Heart left ventricle (tissue), 16 donors: ENCODE results near the gene ANTXRL. TPM values are rescaled to one million over a fixed set of nuclear protein-coding genes. Genes with fewer than 3 reads are reported as not detected.
A peak's percentile ranks its signal among the peaks of the same experiment; 100 is the strongest.

Source experiments
- ATAC-seq, 4 donors: fragments of 200-7000 bp; cut with Tn5 transposase; one replicate each; pipeline ENCODE4 v1.9.1; 2020 to 2022; ENCODE audit warnings: moderate library complexity in 4 of 4, mild to moderate bottlenecking in 3 of 4, moderate number of reproducible peaks in 1 of 4
- DNase-seq, 5 donors: peaks; one replicate each; pipeline ENCODE4 v3.0.0-alpha.2; 2020
- H3K27ac ChIP-seq, 12 donors: fragments of 200-600 bp; sonication (generic) in 4 of 12; one replicate each; pipeline versions ENCODE4 v1.5.0 to v1.8.0; 2016 to 2022; ENCODE audit warnings: mild to moderate bottlenecking in 2 of 12
- H3K27me3 ChIP-seq, 9 donors: fragments of 200-600 bp; sonication (generic) in 2 of 9; one replicate each; pipeline versions ENCODE4 v1.5.1 to v1.8.0; 2016 to 2022; ENCODE audit warnings: mild to moderate bottlenecking in 3 of 9
- H3K36me3 ChIP-seq, 9 donors: fragments of 200-600 bp; sonication (generic) in 2 of 9; one replicate each; pipeline versions ENCODE4 v1.5.0 to v1.8.0; 2018 to 2022; ENCODE audit warnings: mild to moderate bottlenecking in 2 of 9
- H3K4me1 ChIP-seq, 12 donors: fragments of 200-600 bp; sonication (generic) in 4 of 12; one replicate each; pipeline versions ENCODE4 v1.5.0 to v1.8.0; 2016 to 2022; ENCODE audit warnings: mild to moderate bottlenecking in 3 of 12
- H3K4me3 ChIP-seq, 12 donors: fragments of 200-600 bp; sonication (generic) in 4 of 12; one replicate each; pipeline versions ENCODE4 v1.5.0 to v1.8.0; 2017 to 2022; ENCODE audit warnings: mild to moderate bottlenecking in 9 of 12, moderate library complexity in 4 of 12
- H3K9me3 ChIP-seq, 12 donors: fragments of 200-600 bp; sonication (generic) in 4 of 12; one replicate each; pipeline versions ENCODE4 v1.5.0 to v1.8.0; 2016 to 2022; ENCODE audit warnings: mild to moderate bottlenecking in 1 of 12
- POLR2A ChIP-seq, 2 donors: fragments of 450-650 bp; IDR thresholded peaks; one replicate each; pipeline ENCODE4 v1.6.1; 2017; ENCODE audit warnings: antibody characterized with exemption in 2 of 2, mild to moderate bottlenecking in 2 of 2, moderate library complexity in 2 of 2
- WGBS, 4 donors: extraction: QIAGEN DNeasy Blood & Tissue Kit in 2 of 4; methylation state at CpG; one replicate each; pipeline versions ENCODE4 v1.1.5 to v1.1.7; 2013 to 2018; 5-methylcytosine and 5-hydroxymethylcytosine counted together
- intact Hi-C, 10 donors: fragments of 100-400 bp; cut with DNase I; formaldehyde crosslinking; loops; one replicate each; pipeline versions ENCODE4 v1.11.1 to v1.14.2; 2022
- polyA plus RNA-seq, 2 donors: library from polyadenylated mRNA; stranded (reverse); fragments of 200-250 nt; gene quantifications; one replicate each; pipeline ENCODE4 v1.2.3, GENCODE V29; 2013
- total RNA-seq, 9 donors: library from RNA; depleted of rRNA in 2 of 9; stranded (reverse); fragments of >200 nt in 2 of 9; fragmentation: NEBNext Ultra II Directional in 3 of 9; extraction: Animal tissue kit (Norgen Biotek cat#: 25700) in 3 of 9; gene quantifications; one replicate each; pipeline versions ENCODE4 v1.1.0 to v1.2.4, GENCODE V29; 2016 to 2023
- TF ChIP-seq, protein P1 (sequence below), 12 donors: fragments of 200-600 bp; sonication (generic) in 4 of 12; IDR thresholded peaks; one replicate each; pipeline versions ENCODE4 v1.5.0 to v1.8.0; 2018 to 2022; ENCODE audit warnings: antibody characterized with exemption in 12 of 12, mild to moderate bottlenecking in 5 of 12
- donor health status: ischemic (EF 13 %, LVEDD 7.1; RV severe dilation, severe dysfunction).
- donor health status: healthy with polysubstance abuse.
- donor health status: DM: no; HTN: yes; CAD: no.
- donor health status: DM: no; HTN: no; CAD: no.
- donor health status: ischemic (EF 25% LVEDD 6.9; RV normal size, moderate dysfunction).
- donor health status: ischemic (EF 25% LVEDD 5.7; RV mildly dilated, moderate dysfunction).
- donor health status: healthy.
- donor health status: DM: yes; HTN: yes; CAD: no.
- donor health status: ischemic (EF 35%, LVEDD 5.7; RV mildly dilated, moderate dysfunction).
- donor health status: nonischemic (EF 11% LVEDD 7.7; RV severe dilation, severe dysfunction).
- donor health status: DM: yes; HTN: yes; CAD: no.
- donor health status: PGD.
- donor health status: ischemic (EF 29% LVEDD 5.4; RV normal size, mild dysfunction).
- donor health status: nonischemic (EF 23%, LVEDD 6.1; RV moderate dilation, normal function).

Gene ANTXRL
- total and polyA plus RNA-seq, 11 donors, result 0.42 to 0.99 (median 0.90) TPM; not detected in 8

DNA sequence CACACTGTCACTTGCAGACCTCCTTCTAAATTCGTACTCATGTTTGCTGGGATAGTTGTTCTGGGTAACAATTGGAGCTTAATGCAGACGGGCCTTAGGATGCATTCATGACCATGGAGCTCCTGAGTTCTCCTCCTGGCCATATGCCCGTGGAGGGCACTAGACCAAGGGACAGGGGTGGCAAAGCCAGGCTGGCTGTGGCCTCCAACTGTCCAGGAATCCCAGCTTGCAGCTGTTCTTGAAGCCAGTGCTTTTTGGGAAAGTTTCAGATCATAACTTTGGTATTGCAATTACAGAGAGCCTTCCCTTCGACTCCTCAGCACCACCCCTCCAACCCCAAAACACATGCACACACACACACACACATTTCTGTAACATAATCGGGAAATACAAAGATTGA is 30.6 kb downstream of the ANTXRL start:
- ATAC-seq, result no peak
- Histone ChIP-seq H3K36me3 (no peaks in the 10 kb centered on the region), H3K4me1 (peaks cover 0 to 7% (median 0%) of the 10 kb centered on the region in 12 donors), H3K4me3 (no peak overlapping the region), H3K27ac (no peak overlapping the region), H3K9me3 (no peaks in the 10 kb centered on the region), H3K27me3 (no peaks in the 10 kb centered on the region)
- WGBS, 4 donors, result 65 to 88% (median 72%) methylated on average over 5 of the region's 5 CpGs
- intact Hi-C loops, result no loop called here
- TF ChIP-seq POLR2A (IDR thresholded peaks at IDR 0.05), result no peak
- TF ChIP-seq, protein P1, sequence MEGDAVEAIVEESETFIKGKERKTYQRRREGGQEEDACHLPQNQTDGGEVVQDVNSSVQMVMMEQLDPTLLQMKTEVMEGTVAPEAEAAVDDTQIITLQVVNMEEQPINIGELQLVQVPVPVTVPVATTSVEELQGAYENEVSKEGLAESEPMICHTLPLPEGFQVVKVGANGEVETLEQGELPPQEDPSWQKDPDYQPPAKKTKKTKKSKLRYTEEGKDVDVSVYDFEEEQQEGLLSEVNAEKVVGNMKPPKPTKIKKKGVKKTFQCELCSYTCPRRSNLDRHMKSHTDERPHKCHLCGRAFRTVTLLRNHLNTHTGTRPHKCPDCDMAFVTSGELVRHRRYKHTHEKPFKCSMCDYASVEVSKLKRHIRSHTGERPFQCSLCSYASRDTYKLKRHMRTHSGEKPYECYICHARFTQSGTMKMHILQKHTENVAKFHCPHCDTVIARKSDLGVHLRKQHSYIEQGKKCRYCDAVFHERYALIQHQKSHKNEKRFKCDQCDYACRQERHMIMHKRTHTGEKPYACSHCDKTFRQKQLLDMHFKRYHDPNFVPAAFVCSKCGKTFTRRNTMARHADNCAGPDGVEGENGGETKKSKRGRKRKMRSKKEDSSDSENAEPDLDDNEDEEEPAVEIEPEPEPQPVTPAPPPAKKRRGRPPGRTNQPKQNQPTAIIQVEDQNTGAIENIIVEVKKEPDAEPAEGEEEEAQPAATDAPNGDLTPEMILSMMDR (IDR thresholded peaks at IDR 0.05), result no peak
- DNase-seq, result peak in 1 of 5 donors; percentile 25

- no peaks in the 10 kb centered on the region for H3K36me3 ChIP-seq
Measured at GRCh38 chr10:46317889-46318288, 31.1 kb downstream of the ANTXRL start.

GRCh38 chr10:46318799-46319198 is 32.0 kb downstream of the ANTXRL start:
- Histone ChIP-seq H3K4me3 (no peak overlapping the region), H3K4me1 (peaks cover 0 to 7% (median 0%) of the 10 kb centered on the region in 12 donors), H3K27me3 (no peaks in the 10 kb centered on the region), H3K9me3 (no peaks in the 10 kb centered on the region), H3K27ac (no peak overlapping the region), H3K36me3 (no peaks in the 10 kb centered on the region)
- 18 to 43% (median 27%) methylated on average over 4 of the region's 4 CpGs for WGBS, 4 donors
- no peak for TF ChIP-seq POLR2A (IDR thresholded peaks at IDR 0.05)
- TF ChIP-seq, protein P1 (IDR thresholded peaks at IDR 0.05), result no peak
- ATAC-seq (peak in 3 of 4 donors; percentile 68 to 82 (median 76)), DNase-seq (no peak)
- intact Hi-C loops, result no loop called here

More at GRCh38 chr10:46317889-46318288, 31.1 kb downstream of the ANTXRL start:
- Histone ChIP-seq H3K4me1 (peaks cover 0 to 7% (median 0%) of the 10 kb centered on the region in 12 donors), H3K4me3 (no peak overlapping the region), H3K27ac (no peak overlapping the region), H3K9me3 (no peaks in the 10 kb centered on the region), H3K27me3 (no peaks in the 10 kb centered on the region)
- DNase-seq (no peak), ATAC-seq (no peak)
- no peak for TF ChIP-seq POLR2A (IDR thresholded peaks at IDR 0.05)
- TF ChIP-seq, protein P1 (IDR thresholded peaks at IDR 0.05), result no peak
- intact Hi-C loops, result no loop called here
- 88 to 97% (median 92%) methylated on average over 2 of the region's 2 CpGs for WGBS, 4 donors

- H3K36me3 ChIP-seq, result no peaks in the 10 kb centered on the region
- ATAC-seq (no peak), DNase-seq (no peak)
- TF ChIP-seq POLR2A (IDR thresholded peaks at IDR 0.05), result no peak
- TF ChIP-seq, protein P1 (IDR thresholded peaks at IDR 0.05), result no peak
- H3K4me3 ChIP-seq, result no peak overlapping the region
- H3K4me1 ChIP-seq, result peaks cover 0 to 7% (median 0%) of the 10 kb centered on the region in 12 donors
- intact Hi-C loops, result no loop called here
- no peak overlapping the region for H3K27ac ChIP-seq
- WGBS, 4 donors, result 90 to 95% (median 92%) methylated on average over 3 of the region's 3 CpGs
- no peaks in the 10 kb centered on the region for H3K9me3 ChIP-seq
- H3K27me3 ChIP-seq, result no peaks in the 10 kb centered on the region
Measured at GRCh38 chr10:46319389-46319788, 32.6 kb downstream of the ANTXRL start.
